Fibroblast of skin of back (primary cell): ENCODE results near the gene TRIM75.
"Not testable (repeated sequence)": the region's sequence is repeated elsewhere in the genome, so short reads cannot be mapped to it uniquely, and the experiment has no call there.

Experiments
- DNase-seq: peaks from one replicate; pipeline ENCODE4 v3.0.0-alpha.2; 2013

The TRIM75 gene

GRCh38 chr4:165077034-165077578 is 23.4 kb downstream of the TRIM75 start:
- DNase-seq: no peak

GRCh38 chr4:165079476-165079875 is 25.8 kb downstream of the TRIM75 start:
- DNase-seq: no peak

DNA sequence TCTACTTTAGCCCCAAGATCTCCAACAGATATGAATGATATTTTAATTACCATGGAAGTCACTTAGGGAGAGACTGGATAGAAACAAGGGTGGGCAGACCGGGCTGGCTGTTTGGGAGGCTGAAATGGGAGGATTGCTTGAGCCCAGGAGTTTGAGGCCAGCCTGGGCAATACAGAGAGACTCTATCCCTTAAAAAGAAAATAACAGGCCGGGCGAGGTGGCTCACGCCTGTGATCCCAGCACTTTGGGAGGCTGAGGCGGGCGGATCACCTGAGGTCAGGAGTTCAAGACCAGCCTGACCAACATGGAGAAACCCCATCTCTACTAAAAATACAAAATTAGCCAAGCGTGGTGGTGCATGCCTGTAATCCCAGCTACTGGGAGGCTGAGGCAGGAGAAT is 31.1 kb downstream of the TRIM75 start:
- not testable (repeated sequence) for DNase-seq

DNA sequence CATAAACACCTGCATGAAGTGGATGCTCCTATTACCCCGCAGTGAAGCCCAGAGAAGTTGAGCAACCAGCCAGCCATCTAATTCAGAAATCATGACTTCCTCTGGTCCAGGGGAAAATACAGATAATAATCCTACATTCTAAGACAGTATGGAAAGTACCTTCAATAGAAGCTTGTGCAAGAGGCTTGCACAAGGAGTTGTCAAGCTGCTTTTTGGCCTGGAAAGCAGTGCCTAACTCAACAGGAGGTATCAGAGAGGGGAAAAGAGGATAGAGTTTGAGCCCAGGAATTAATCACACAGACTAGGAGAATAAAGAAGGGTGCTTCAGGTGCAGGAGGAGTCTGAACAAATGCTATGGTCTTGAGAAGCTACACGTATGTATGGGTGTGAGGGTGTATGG is 32.3 kb downstream of the TRIM75 start:
- no peak for DNase-seq

DNA sequence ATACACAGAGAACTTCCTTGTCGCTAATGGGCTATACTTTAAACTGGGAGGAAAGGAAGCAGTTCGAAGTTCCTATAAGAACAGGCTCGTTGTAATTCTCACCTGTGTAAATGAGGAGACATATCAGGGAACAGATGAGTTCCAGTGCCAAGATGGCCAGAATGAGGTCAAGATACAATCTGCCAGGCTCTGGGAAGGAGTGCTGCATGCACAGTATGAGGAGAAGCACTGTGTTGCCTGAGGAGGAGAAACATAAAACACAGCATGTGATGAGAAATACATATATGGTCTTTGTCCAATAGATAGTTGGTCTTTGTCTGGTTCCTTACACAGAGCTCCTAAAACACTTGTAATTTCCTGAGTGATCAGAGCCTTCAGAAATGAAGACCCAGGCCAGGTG is 34.7 kb downstream of the TRIM75 start:
- no peak for DNase-seq

DNA sequence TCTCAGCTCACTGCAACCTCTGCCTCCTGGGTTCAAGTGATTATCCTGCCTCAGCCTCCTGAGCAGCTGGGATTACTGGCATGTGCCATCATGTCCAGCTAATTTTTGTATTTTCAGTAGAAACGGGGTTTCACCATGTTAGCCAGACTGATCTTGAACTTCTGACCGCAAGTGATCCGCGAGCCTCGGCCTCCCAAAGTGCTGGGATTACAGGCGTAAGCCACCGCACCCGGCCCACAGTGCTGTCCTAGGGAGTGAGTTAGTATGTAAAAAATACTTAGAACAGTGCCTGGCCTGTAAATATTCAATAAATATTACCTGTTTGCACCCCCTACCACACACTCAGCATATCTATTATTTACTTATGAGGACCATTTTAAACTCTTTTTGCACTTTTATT is 38.5 kb downstream of the TRIM75 start:
- not testable (repeated sequence) for DNase-seq

DNA sequence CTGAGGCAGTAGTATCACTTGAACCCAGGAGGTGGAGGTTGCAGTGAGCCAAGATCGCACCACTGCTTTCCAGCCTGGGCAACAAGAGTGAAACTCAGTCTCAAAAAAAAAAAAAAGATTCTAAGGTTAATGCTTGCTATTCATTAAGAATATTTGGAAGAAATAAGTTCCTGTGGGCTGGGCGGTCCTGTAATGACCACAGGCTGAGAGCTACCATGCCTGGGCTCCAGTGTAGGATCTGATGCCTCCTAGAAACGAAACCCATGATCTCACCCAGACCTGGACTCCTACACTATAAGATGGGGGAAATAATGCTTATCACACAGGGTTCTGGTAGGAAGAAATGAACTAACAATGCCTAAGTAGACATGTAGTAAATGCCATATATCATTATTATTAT is 41.2 kb downstream of the TRIM75 start:
- no peak for DNase-seq

- DNase-seq: no peak
Measured at GRCh38 chr4:165095291-165095690, 41.6 kb downstream of the TRIM75 start.

DNA sequence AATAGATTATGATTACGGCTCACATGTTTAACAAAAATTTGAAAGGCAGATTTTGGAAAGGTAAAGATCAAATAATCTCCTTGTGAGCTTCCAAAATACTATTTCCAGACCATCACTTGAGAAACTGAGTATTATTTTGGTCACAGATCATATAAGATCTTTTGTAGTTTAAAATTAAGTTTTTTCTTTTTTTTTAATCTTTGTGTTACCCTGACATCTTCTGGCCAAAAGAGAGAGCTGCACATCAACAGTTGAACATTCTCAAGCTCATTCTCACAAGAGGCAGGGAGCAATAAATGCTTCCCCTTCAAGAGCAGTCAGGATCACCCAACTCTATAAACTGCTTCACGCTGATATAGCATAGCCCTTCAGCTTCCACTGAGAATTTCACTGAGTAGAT is 43.1 kb downstream of the TRIM75 start:
- peak; percentile 10 for DNase-seq

GRCh38 chr4:165101641-165102040 is 48.0 kb downstream of the TRIM75 start:
- peak; percentile 5 for DNase-seq

DNA sequence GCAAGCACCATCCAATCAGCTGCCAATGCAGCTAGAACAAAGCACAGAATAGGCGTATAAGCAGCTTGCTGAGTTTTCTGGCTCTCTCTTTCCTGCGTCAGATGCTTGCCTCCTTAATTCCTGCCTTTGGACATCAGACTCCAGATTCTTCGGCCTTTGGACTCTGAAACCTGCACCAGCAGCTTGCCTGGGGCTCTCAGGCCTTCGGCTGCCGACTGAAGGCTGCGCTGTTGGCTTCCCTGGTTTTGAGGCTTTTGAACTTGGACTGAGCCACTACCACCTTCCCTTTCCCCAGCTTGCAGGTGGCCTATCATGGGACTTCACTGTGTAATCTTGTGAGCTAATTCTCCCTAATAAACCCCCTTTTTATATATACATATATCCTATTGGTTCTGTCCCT is 52.9 kb downstream of the TRIM75 start:
- DNase-seq: no peak
